HG02588 (cell line): ENCODE results near the gene MTMR4.
"Not testable (repeated sequence)": the region's sequence is repeated elsewhere in the genome, so short reads cannot be mapped to it uniquely, and the experiment has no call there.

Source experiments
- ATAC-seq: cut with Tn5 transposase; IDR thresholded peaks from one replicate; pipeline ENCODE4 v1.9.1; 2021; ENCODE audit warnings: mild to moderate bottlenecking, moderate library complexity; ENCODE audit not compliant: unreplicated experiment

MTMR4 gene

GRCh38 chr17:58493506-58493905 lies 20.9 kb downstream of the MTMR4 start:
- ATAC-seq: no peak

- ATAC-seq: no peak
These were observed 22.0 kb downstream of the MTMR4 start for GRCh38 chr17:58492238-58493121.

- no peak for ATAC-seq
These were observed 22.9 kb downstream of the MTMR4 start for GRCh38 chr17:58491510-58492045.

- ATAC-seq: no peak
These were observed 26.0 kb downstream of the MTMR4 start for GRCh38 chr17:58488428-58488890.

- ATAC-seq: no peak
These were observed 26.6 kb downstream of the MTMR4 start, which contains the start of gene HSF5 for GRCh38 chr17:58487589-58488427. Gene HSF5, minus strand, starts transcription at chr17:58488408. Its CDS starts 134 bp downstream, at chr17:58488274.

- ATAC-seq: no peak
These were observed 29.8 kb downstream of the MTMR4 start for GRCh38 chr17:58484600-58484999.

GRCh38 chr17:58481798-58482197 lies 32.6 kb downstream of the MTMR4 start:
- not testable (repeated sequence) for ATAC-seq

GRCh38 chr17:58480090-58480489 lies 34.3 kb downstream of the MTMR4 start:
- no peak for ATAC-seq

GRCh38 chr17:58476812-58477211 lies 37.6 kb downstream of the MTMR4 start:
- no peak for ATAC-seq

GRCh38 chr17:58475985-58476384 lies 38.5 kb downstream of the MTMR4 start:
- no peak for ATAC-seq

GRCh38 chr17:58470356-58470755 lies 44.1 kb downstream of the MTMR4 start:
- no peak for ATAC-seq

- no peak for ATAC-seq
These were observed 45.5 kb downstream of the MTMR4 start for GRCh38 chr17:58468944-58469343.

- ATAC-seq: no peak
These were observed 58.9 kb downstream of the MTMR4 start for GRCh38 chr17:58455491-58455890.

- ATAC-seq: no peak
These were observed 61.7 kb downstream of the MTMR4 start for GRCh38 chr17:58452738-58453137.

GRCh38 chr17:58447039-58447975 lies 67.1 kb downstream of the MTMR4 start:
- no peak for ATAC-seq

GRCh38 chr17:58446086-58446485 lies 68.4 kb downstream of the MTMR4 start:
- no peak for ATAC-seq
